ENCODE results near the gene JAZF1.

DNA sequence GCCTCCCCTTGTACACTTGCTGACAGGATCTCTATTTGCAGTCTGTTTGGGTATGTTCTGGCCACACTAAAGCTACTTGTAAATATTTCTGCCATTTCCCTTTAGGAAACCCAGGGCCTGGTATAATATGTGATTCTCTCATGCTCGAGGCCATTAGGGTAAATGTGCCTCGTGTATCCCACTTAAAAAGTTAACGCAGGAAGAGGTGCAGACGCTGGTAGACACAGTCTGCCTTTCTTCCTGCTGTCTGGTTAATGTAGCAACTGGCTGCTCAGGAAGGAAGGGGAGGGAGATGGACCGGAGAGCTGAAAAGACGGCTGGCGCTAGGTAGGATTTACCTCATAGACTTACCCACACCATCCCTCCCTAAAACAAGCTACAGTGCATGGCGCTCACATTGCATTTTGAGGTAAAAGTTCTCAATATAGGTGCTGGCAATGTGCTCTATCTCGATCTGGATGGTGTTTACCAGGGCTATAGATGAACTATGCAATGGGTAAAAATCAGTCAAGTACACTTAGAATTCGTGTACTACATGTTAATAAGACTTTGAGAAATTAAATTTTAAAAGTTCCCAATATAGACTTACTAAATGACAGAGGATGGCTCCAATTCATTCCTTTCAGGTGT lies 125.9 kb downstream of the JAZF1 start:
- TF ChIP-seq CTCF (IDR thresholded peaks at IDR 0.05 in 2 of 3, conservative IDR thresholded peaks at IDR 0.05 in 1 of 3; ENCODE audit: borderline replicate concordance in 1 of 3, insufficient read depth in 1 of 3, low read depth in 2 of 3, low read length in 2 of 3) (no peak), POLR2AphosphoS5 (IDR thresholded peaks at IDR 0.05; ENCODE audit: low read depth, low read length) (no peak), ATF3 (IDR thresholded peaks at IDR 0.05) (no peak), REST (IDR thresholded peaks at IDR 0.05; ENCODE audit: low read depth) (no peak), MAX (IDR thresholded peaks at IDR 0.05) (no peak), EZH2phosphoT487 (IDR thresholded peaks at IDR 0.05; ENCODE audit: borderline replicate concordance) (no peak), CEBPB (IDR thresholded peaks at IDR 0.05; ENCODE audit: low read depth) (no peak), ELF1 (IDR thresholded peaks at IDR 0.05; ENCODE audit: borderline replicate concordance, low read depth) (no peak), TCF7L2 (IDR thresholded peaks at IDR 0.05; ENCODE audit: borderline replicate concordance, extremely low read depth, insufficient read depth, insufficient read length) (no peak)
- TF ChIP-seq, protein P1, sequence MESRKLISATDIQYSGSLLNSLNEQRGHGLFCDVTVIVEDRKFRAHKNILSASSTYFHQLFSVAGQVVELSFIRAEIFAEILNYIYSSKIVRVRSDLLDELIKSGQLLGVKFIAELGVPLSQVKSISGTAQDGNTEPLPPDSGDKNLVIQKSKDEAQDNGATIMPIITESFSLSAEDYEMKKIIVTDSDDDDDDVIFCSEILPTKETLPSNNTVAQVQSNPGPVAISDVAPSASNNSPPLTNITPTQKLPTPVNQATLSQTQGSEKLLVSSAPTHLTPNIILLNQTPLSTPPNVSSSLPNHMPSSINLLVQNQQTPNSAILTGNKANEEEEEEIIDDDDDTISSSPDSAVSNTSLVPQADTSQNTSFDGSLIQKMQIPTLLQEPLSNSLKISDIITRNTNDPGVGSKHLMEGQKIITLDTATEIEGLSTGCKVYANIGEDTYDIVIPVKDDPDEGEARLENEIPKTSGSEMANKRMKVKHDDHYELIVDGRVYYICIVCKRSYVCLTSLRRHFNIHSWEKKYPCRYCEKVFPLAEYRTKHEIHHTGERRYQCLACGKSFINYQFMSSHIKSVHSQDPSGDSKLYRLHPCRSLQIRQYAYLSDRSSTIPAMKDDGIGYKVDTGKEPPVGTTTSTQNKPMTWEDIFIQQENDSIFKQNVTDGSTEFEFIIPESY (IDR thresholded peaks at IDR 0.05; ENCODE audit: extremely low read depth, insufficient replicate concordance, low read length) = no peak
